HepG2 (cell line): ENCODE results near the gene EGLN1. TPM values are rescaled to one million over a fixed set of nuclear protein-coding genes. Genes with fewer than 3 reads are reported as not detected.

ENCODE experiments used
- CEBPZ ChIP-seq: IDR thresholded peaks from 2 replicates; pipeline ENCODE4 v1.6.1; 2012; ENCODE audit warnings: low read length, improper control_type of control experiment
- E2F1 ChIP-seq: sonication (generic); formaldehyde crosslinking; IDR thresholded peaks from 2 replicates; pipeline ENCODE4 v1.5.0; 2020; ENCODE audit warnings: missing genetic modification reagents
- HDAC2 ChIP-seq: sonication (generic); formaldehyde crosslinking; IDR thresholded peaks from 2 replicates; pipeline ENCODE4 v1.4.0; 2020; ENCODE audit warnings: missing genetic modification reagents
- MIER3 ChIP-seq: IDR thresholded peaks from 2 replicates; pipeline ENCODE4 v1.6.1; 2016; ENCODE audit warnings: missing compliant biosample characterization, borderline replicate concordance
- PATZ1 ChIP-seq: sonication (generic); formaldehyde crosslinking; IDR thresholded peaks from 2 replicates; pipeline ENCODE4 v1.4.0; 2020; ENCODE audit warnings: missing genetic modification reagents
- PTBP1 ChIP-seq: fragments of 200-400 bp; formaldehyde crosslinking; IDR thresholded peaks from 2 replicates; pipeline ENCODE4 v1.6.1; 2018; ENCODE audit warnings: low read length, low read depth; ENCODE audit not compliant: poor library complexity, severe bottlenecking
- RARG ChIP-seq: sonication (generic); formaldehyde crosslinking; IDR thresholded peaks from 2 replicates; pipeline ENCODE4 v1.4.0; 2020; ENCODE audit warnings: low read depth, mild to moderate bottlenecking, missing genetic modification reagents
- SNAPC5 ChIP-seq: sonication (generic); formaldehyde crosslinking; IDR thresholded peaks from 2 replicates; pipeline ENCODE4 v1.8.1; 2023; ENCODE audit warnings: mild to moderate bottlenecking, missing genetic modification reagents, borderline replicate concordance
- SRY ChIP-seq: sonication (generic); formaldehyde crosslinking; IDR thresholded peaks from 2 replicates; pipeline ENCODE4 v1.8.0; 2022; ENCODE audit warnings: mild to moderate bottlenecking, missing genetic modification reagents
- UBTF ChIP-seq: sonication (generic); formaldehyde crosslinking; IDR thresholded peaks from 2 replicates; pipeline ENCODE4 v1.4.0; 2020; ENCODE audit warnings: mild to moderate bottlenecking, missing genetic modification reagents
- ZBTB14 ChIP-seq: sonication (generic); formaldehyde crosslinking; IDR thresholded peaks from 2 replicates; pipeline ENCODE4 v1.4.0; 2020; ENCODE audit warnings: missing genetic modification reagents
- ZBTB8A ChIP-seq: sonication (generic); formaldehyde crosslinking; IDR thresholded peaks from 2 replicates; pipeline ENCODE4 v1.4.0; 2020; ENCODE audit warnings: mild to moderate bottlenecking, low read depth, missing genetic modification reagents, borderline replicate concordance
- ZNF234 ChIP-seq: sonication (generic); formaldehyde crosslinking; conservative IDR thresholded peaks from 2 replicates; pipeline ENCODE4 v1.5.1; 2020; ENCODE audit warnings: mild to moderate bottlenecking, missing genetic modification reagents
- ZNF547 ChIP-seq: sonication (generic); formaldehyde crosslinking; IDR thresholded peaks from 2 replicates; pipeline ENCODE4 v1.5.1; 2020; ENCODE audit warnings: mild to moderate bottlenecking, missing genetic modification reagents
- ZNF740 ChIP-seq: sonication (generic); formaldehyde crosslinking; IDR thresholded peaks from 2 replicates; pipeline ENCODE4 v1.4.0; 2020; ENCODE audit warnings: missing genetic modification reagents
- ZNF766 ChIP-seq: sonication (generic); formaldehyde crosslinking; IDR thresholded peaks from 2 replicates; pipeline ENCODE4 v1.5.0; 2020; ENCODE audit warnings: missing genetic modification reagents, borderline replicate concordance
- ZNF773 ChIP-seq: sonication (generic); formaldehyde crosslinking; IDR thresholded peaks from 2 replicates; pipeline ENCODE4 v1.4.0; 2020; ENCODE audit warnings: missing genetic modification reagents, borderline replicate concordance
- polyA plus RNA-seq, 8 experiments: library from polyadenylated mRNA; depleted of rRNA in 3 of 8; stranded (reverse) in 7 of 8; unstranded in 1 of 8; fragments of >200 nt; fragmentation: Illumina TruSeq in 4 of 8; extraction: Trizol in 4 of 8; gene quantifications; 2 replicates each; pipeline versions ENCODE4 v1.2.1 to v1.2.3, GENCODE V29; 2011 to 2016; ENCODE audit warnings: low read depth in 4 of 8, missing spikeins in 1 of 8, mixed read lengths in 1 of 8; ENCODE audit not compliant: insufficient read depth in 1 of 8
- total RNA-seq, 5 experiments: library from RNA; depleted of rRNA; stranded (reverse); fragments of >200 nt; fragmentation: Illumina TruSeq; extraction: Trizol; gene quantifications; 2 replicates each; pipeline ENCODE4 v1.2.3, GENCODE V29; 2016; ENCODE audit warnings: low read depth in 1 of 5

EGLN1 gene
- total and polyA plus RNA-seq, 2 of the 13 experiments (the other 11 are each of a cell fraction or from before 2014, with no cell fraction given) = 34.4 to 44.1 TPM

- TF ChIP-seq ZNF740 (CRISPR knock-in tag) (no peak), ZNF766 (CRISPR knock-in tag) (0 out of 2 replicates have a peak, but pooled peaks have one; percentile 16), RARG (no peak), SNAPC5 (no peak), E2F1 (CRISPR knock-in tag) (no peak), ZBTB8A (CRISPR knock-in tag) (no peak), ZBTB14 (peak; percentile 56; the same call in 1 of the 2 replicates), MIER3 (CRISPR knock-in tag) (peak; percentile 17), PATZ1 (CRISPR knock-in tag) (0 out of 2 replicates have a peak, but pooled peaks have one; percentile 3), ZNF773 (no peak), PTBP1 (peak; percentile 14), CEBPZ (no peak), ZNF547 (no peak; the same call in 1 of the 2 replicates), HDAC2 (peak; percentile 62), UBTF (peak; percentile 78), SRY (CRISPR knock-in tag) (0 out of 2 replicates have a peak, but pooled peaks have one; percentile 15), ZNF234 (no peak)
Measured at GRCh38 chr1:231337472-231338269, 84.4 kb downstream of the EGLN1 start, which contains the start of gene EXOC8 (continued).
